Stimulated activated CD8-positive, alpha-beta memory T cell treated with anti-CD3 and anti-CD28 coated beads, Interleukin-12 subunit alpha, Interleukin-12 subunit beta, amount 100 ng/mL, for 4 hours (primary cell): Measurements from ENCODE around the gene TRIB2.

Experiments used
- DNase-seq: peaks from one replicate; pipeline ENCODE4 v3.0.0-alpha.2; 2020; ENCODE audit warnings: low read depth

The TRIB2 gene

GRCh38 chr2:12720754-12721378 lies 4.1 kb downstream of the TRIB2 start:
- no peak for DNase-seq

GRCh38 chr2:12721566-12722446 lies 5.1 kb downstream of the TRIB2 start:
- DNase-seq, result no peak

DNA sequence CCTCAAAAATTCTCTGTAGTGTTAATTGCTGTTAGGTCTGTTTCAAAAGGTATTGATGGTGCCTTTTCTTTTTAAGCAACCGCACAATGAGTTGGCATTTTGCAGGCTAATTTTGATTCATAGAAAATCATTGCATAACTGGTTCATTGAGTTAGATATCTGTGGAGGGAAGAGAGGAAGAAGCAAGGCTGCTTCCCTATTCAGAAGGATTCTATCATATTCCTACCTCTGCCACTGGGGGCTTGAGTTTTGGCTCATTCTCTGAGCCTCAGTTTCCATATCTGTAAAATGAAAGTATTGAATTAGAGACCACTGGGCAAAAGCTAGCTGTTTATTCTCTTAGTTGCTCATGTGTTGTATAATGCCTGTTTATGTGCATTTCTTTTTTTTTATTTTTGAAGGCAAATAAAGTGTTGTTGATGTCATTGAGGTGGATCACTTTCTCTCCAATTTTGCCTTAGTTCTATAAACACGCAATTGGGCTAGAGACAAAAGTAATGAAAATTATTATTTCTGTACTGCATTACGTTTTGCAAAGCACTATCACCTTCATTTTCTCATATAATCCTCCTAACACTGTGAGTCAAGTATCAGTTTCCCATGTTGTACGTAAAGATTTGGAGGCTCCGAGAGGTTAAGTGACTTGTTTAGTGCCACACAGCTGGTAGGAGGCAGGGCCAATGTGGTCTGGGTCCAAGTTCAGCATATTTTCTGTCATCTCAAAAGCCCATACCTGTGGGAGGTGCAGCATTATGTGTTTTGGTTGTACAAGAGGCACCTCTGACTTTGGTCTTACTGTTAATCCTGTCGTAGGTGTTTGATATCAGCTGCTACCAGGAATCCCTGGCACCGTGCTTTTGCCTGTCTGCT lies 5.9 kb downstream of the TRIB2 start:
- no peak for DNase-seq

DNA sequence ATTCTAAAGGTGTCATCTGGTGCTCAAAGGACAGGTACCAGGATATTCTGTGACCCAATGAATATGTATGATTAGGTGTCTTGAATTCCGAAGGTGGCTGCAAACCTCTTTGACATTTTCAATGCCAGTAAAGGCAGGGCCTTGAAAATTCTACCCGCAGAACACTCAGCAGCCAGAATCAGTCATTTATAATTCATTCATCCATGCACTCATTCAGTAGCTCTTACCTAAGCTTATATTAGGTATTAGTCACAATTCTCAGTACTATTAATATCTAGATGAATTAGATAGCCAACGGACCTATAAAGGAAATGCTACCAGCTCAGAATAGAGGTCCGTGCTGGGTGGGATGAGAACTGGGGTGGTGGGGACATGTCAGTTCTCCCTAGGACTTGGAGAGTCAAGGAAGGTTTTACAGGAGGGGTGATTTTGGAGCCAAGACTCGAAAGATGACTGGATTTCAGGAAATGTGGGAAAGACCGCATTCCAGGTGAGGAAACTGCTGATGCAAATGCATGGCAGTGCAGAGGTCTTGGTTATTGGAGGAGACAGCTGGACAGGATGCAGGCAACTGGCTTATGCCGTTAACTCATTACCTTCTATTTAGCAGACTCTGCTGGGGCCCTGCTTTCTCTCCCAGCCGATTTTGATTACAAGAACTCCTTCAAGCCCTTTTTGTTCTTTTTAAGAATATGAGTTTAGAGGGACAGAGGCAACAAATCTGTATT lies 7.2 kb downstream of the TRIB2 start:
- DNase-seq, result no peak

GRCh38 chr2:12725233-12726187 lies 8.8 kb downstream of the TRIB2 start:
- DNase-seq, result no peak

DNA sequence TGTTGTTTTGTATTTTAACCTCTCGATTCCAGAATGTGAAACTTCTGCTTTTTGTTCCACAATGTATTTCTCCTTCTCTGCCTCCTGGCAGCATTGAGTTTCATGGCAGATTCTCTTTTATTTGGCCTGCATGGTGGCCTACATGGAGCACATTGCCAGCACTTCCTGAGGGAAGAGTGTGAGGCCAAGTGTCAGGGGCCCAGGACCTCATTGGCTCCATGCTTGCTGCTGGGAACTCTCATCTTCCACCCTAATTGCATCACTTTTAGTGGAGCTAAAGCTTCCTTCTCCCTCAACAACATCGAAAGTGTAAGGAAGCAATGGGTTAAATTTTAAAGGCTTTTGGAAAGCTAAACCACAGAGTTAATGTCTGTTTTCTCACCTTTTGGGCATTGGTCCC lies 9.5 kb downstream of the TRIB2 start:
- no peak for DNase-seq

DNA sequence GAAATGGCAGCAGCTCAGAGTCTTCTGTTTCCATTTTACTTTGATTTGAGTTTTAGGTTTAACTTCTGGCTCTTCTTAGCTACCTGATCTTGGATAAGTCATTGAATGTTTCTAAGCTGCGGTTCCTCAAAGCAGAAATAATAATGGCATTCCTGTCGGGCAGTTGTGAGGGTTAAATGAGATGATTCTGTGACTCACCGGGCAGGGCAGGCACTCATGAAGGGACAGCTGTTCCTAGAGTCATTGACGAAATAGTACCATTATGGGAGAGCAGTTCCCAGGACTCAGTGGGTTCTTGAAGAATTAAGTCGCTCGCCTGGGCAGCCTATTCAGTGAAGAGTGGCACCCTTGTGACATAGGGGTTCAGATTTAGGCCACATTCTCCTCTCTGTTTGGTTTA lies 10.3 kb downstream of the TRIB2 start:
- no peak for DNase-seq

DNA sequence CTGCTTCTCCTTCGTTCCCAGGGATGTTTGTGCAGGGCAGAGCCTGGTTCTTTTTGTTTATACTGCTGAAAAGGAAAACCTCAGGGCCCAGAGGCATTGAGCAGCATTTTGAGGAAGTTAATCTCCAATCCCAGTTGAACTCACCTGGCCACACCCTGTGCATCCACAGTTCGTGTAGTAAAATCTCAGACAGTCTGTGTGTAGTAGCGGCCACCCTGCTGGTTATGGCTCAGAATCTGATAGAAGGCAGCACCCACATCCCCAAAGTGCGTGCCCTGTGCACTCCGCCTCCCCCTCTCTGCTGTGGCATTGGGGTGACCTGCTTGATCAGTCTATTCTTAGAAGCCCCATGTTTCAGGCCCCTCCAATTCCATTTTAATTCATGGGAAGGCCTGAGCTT lies 10.9 kb downstream of the TRIB2 start:
- no peak for DNase-seq

GRCh38 chr2:12728221-12728777 lies 11.6 kb downstream of the TRIB2 start:
- DNase-seq, result peak; percentile 16

- no peak for DNase-seq
These were observed 13.5 kb downstream of the TRIB2 start for GRCh38 chr2:12730265-12730664.

DNA sequence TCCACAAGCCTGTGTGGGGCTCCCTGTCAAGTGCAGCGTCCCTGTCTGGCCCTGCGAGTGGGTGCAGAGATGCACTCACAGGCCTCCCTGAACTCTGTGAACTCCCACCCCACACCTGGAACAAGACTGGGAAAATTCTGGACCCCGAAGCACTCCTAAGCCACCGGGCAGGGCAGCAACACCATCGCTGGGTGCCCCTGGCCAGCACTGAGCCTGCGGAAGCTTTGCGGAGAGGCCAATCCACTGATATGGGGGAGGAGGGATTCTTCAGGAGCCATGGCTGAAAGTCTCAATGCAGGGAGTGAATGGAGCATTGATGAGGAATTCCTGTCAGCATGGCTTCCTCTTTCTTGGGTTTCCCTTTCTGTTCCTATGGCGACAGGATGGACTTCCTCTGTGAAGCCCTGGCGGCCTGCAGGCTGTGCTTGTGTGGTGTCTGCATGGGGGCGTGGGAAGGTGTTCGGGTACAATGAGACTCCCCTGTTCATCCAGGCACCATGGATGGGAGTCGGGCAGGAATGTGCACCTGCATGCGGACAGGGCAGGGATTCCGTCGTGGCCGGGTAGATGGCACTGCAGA lies 15.1 kb downstream of the TRIB2 start:
- DNase-seq, result no peak

- no peak for DNase-seq
These were observed 15.9 kb downstream of the TRIB2 start for GRCh38 chr2:12732651-12733050.

DNA sequence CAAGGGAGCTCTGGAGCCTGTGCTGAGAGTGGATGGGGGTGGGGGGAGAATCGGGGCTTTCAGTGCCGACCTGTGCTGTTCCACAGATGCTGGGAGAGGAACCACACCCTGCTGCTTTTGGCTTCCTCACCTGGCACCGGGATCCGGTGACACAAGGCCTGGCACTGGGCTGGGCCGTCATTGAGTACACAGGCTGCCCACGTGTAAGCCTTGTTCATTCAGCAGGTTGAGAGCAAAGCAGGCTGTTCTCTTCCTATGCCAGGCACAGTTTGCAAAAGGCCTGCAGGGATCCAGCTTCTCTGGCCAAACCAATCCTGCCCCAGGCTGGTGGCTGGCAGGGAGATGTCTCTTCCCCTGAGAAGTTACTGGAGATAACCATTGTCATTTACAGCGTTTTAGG lies 17.1 kb downstream of the TRIB2 start:
- no peak for DNase-seq

- DNase-seq, result no peak
These were observed 18.3 kb downstream of the TRIB2 start for GRCh38 chr2:12734914-12735654.

DNA sequence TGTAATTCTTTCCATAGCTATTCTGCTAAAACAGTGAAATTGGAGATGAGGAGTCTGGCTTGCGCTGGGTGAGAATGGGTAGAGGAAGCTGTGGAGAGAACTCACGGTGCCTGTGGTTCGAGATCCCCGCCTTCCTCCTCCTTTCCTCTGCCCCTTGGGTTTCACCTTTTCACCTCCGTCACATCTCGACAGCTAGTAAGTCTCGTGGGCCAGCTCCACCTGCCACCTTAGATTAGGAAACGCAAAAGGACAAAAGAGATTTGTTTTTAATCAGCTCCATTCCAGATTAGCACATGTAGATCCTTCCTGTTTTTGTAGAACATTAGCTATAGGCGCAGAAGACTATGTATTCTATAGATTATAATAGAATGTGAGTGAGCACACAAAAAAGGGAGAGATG lies 20.6 kb downstream of the TRIB2 start:
- DNase-seq, result no peak

GRCh38 chr2:12737738-12738485 lies 21.2 kb downstream of the TRIB2 start:
- no peak for DNase-seq

DNA sequence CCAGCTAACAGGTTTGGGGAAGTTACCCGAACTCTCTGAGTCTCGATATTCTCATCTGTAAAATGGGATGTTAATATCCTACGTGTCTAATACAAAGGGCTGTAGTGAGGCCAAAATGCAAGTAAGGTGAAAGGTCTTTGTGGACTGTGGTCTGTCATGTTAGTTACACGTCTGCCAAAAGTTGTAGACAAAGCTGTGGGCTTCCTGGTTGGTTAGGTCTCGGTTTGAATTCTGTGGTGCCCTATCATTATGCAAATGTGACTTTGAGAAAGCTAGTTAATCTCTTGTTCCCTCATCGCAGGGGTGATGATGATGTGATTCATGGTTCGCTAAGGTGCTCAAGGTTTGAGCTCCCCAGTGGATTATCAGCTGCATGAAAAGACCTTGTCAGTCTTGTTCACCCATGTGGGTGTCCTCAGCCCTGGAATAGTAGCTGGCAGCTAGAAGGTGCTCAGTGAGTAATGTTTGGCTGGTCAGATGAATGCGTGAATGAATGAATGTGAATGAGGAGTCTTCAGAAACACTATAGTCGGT lies 23.1 kb downstream of the TRIB2 start:
- DNase-seq, result no peak

- no peak for DNase-seq
These were observed 24.6 kb downstream of the TRIB2 start for GRCh38 chr2:12741380-12741779.
